Fibroblast of lung (primary cell): ENCODE measurements around the gene SAMD11. TPM values are rescaled to one million over a fixed set of nuclear protein-coding genes. Genes with fewer than 3 reads are reported as not detected.
"Not testable (repeated sequence)": the region's sequence is repeated elsewhere in the genome, so short reads cannot be mapped to it uniquely, and the experiment has no call there.

Experiments used
- DNase-seq, 2 donors: peaks; one replicate each; pipeline versions ENCODE4 v3.0.0 to v3.0.0-alpha.2; 2010; ENCODE audit warnings: low read depth in 2 of 2
- H2AFZ ChIP-seq: 2 replicates; pipeline ENCODE4 v1.5.1; 2012; ENCODE audit warnings: low read length, control low read depth, inconsistent platforms
- H3K27ac ChIP-seq: 2 replicates; pipeline ENCODE4 v1.5.1; 2011; ENCODE audit warnings: low read length, control low read depth; ENCODE audit not compliant: insufficient read depth
- H3K27me3 ChIP-seq: 2 replicates; pipeline ENCODE4 v1.5.1; 2011; ENCODE audit warnings: mild to moderate bottlenecking, low read length; ENCODE audit not compliant: control insufficient read depth, insufficient read depth
- H3K36me3 ChIP-seq: 2 replicates; pipeline ENCODE4 v1.5.1; 2011; ENCODE audit warnings: low read length; ENCODE audit not compliant: control insufficient read depth, insufficient read depth
- H3K4me1 ChIP-seq: 2 replicates; pipeline ENCODE4 v1.5.1; 2011; ENCODE audit warnings: low read length; ENCODE audit not compliant: control insufficient read depth, insufficient read depth; ENCODE audit errors: extremely low read depth
- H3K4me2 ChIP-seq: 2 replicates; pipeline ENCODE4 v1.5.1; 2011; ENCODE audit warnings: low read length, control low read depth; ENCODE audit not compliant: insufficient read depth; ENCODE audit errors: extremely low read depth
- H3K4me3 ChIP-seq, 4 experiments: fragments of 200-600 bp in 1 of 4; sonication (generic) in 1 of 4; replicated peaks in 1 of 4; 2 replicates each; pipeline ENCODE4 v1.5.1; 2011 to 2016; ENCODE audit warnings: low read length in 4 of 4, low read depth in 3 of 4, mild to moderate bottlenecking in 3 of 4, control low read depth in 2 of 4, inconsistent platforms in 1 of 4, mixed read lengths in 1 of 4; ENCODE audit not compliant: insufficient read depth in 1 of 4; ENCODE audit errors: control extremely low read depth in 1 of 4
- H3K79me2 ChIP-seq: 2 replicates; pipeline ENCODE4 v1.5.1; 2012; ENCODE audit warnings: mild to moderate bottlenecking, low read length, inconsistent platforms; ENCODE audit not compliant: control insufficient read depth, insufficient read depth
- H3K9ac ChIP-seq: 2 replicates; pipeline ENCODE4 v1.5.1; 2011; ENCODE audit warnings: mild to moderate bottlenecking, low read length, control low read depth; ENCODE audit not compliant: insufficient read depth
- H3K9me3 ChIP-seq: 2 replicates; pipeline ENCODE4 v1.5.1; 2012; ENCODE audit warnings: low read depth, low read length; ENCODE audit not compliant: control insufficient read depth, insufficient read depth
- H4K20me1 ChIP-seq: 2 replicates; pipeline ENCODE4 v1.5.1; 2011; ENCODE audit warnings: low read length; ENCODE audit not compliant: control insufficient read depth, insufficient read depth; ENCODE audit errors: extremely low read depth
- EZH2 ChIP-seq: IDR thresholded peaks from 2 replicates; pipeline ENCODE4 v1.5.1; 2012; ENCODE audit warnings: low read length, control low read depth, mild to moderate bottlenecking; ENCODE audit errors: missing control alignments
- polyA plus RNA-seq, 2 donors: library from polyadenylated mRNA; depleted of rRNA in 1 of 2; stranded (reverse) in 1 of 2; unstranded in 1 of 2; fragments of >200 nt; gene quantifications; 2 replicates each; pipeline ENCODE4 v1.2.1, GENCODE V29; 2011 to 2012; ENCODE audit warnings: missing spikeins in 1 of 2
- total RNA-seq: library from RNA; depleted of rRNA; stranded (reverse); fragments of >200 nt; gene quantifications from 2 replicates; pipeline ENCODE4 v1.2.1, GENCODE V29; 2014
- TF ChIP-seq, protein P1 (sequence below), 2 donors: IDR thresholded peaks in 1 of 2; conservative IDR thresholded peaks in 1 of 2; 1 replicate in 1 of 2; 2 replicates in 1 of 2; pipeline ENCODE4 v1.5.1; 2011 to 2012; ENCODE audit warnings: low read length in 2 of 2, control low read depth in 1 of 2, inconsistent platforms in 1 of 2, low read depth in 1 of 2, mild to moderate bottlenecking in 1 of 2

The SAMD11 gene
- total and polyA plus RNA-seq, 2 donors (not counting 1 experiment from before 2014, with no cell fraction given), result 0.40 to 3.8 TPM

DNA sequence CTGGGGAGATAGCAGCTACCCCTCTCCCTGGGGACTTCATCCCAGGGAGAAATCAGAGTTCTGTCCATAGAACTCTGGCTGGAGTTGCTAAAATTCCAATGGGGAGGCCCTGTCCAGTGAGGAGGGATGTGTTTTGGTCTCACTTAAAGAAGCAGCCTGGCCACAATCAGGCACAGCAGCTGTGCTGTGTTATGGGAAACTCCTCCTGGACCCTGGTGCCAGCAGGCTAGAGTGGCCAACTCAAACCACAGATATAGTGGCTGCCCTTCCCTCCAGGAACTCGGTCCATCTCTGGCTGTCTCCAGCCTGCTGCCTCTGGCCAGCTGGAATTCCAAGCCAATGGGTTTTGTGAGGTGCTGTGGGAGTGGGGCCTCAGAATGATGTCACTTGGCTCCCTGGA, 37.4 kb upstream of the SAMD11 start:
- Histone ChIP-seq H3K9me3 (no peaks in the 10 kb centered on the region), H3K36me3 (no peaks in the 10 kb centered on the region), H3K27me3 (peaks cover 13% of the 10 kb centered on the region), H4K20me1 (no peaks in the 10 kb centered on the region), H3K79me2 (no peaks in the 10 kb centered on the region), H3K4me2 (no peak overlapping the region), H3K4me1 (no peaks in the 10 kb centered on the region), H3K9ac (no peak overlapping the region), H3K27ac (no peak overlapping the region), H2AFZ (no peak overlapping the region), H3K4me3 (no peak overlapping the region)
- TF ChIP-seq, protein P1, sequence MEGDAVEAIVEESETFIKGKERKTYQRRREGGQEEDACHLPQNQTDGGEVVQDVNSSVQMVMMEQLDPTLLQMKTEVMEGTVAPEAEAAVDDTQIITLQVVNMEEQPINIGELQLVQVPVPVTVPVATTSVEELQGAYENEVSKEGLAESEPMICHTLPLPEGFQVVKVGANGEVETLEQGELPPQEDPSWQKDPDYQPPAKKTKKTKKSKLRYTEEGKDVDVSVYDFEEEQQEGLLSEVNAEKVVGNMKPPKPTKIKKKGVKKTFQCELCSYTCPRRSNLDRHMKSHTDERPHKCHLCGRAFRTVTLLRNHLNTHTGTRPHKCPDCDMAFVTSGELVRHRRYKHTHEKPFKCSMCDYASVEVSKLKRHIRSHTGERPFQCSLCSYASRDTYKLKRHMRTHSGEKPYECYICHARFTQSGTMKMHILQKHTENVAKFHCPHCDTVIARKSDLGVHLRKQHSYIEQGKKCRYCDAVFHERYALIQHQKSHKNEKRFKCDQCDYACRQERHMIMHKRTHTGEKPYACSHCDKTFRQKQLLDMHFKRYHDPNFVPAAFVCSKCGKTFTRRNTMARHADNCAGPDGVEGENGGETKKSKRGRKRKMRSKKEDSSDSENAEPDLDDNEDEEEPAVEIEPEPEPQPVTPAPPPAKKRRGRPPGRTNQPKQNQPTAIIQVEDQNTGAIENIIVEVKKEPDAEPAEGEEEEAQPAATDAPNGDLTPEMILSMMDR (conservative IDR thresholded peaks at IDR 0.05 in 1 of 2, IDR thresholded peaks at IDR 0.05 in 1 of 2; ENCODE audit: low read depth in 1 of 2, low read length in 2 of 2), result no peak
- no peak for TF ChIP-seq EZH2
- DNase-seq, result no peak

DNA sequence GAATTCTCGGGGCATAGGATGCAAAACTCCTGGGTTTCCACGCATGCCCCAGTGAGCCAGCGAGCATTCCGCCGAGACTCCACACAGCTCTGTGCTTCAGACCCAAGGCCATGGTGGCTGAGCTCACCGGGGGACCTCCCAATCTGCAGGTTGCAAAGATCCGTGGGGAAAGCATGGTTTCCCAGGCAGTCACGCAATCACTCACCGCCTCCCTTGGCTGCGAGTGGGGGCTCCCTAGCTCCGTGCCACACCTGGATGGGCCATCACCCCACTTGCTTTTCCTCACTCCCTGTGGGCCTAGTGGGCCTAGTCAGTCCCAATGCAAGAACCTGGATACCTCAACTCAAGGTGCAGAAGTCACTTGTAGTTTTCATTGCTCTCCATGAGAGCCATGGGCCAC, 37.0 kb upstream of the SAMD11 start:
- no peak overlapping the region for H3K27ac ChIP-seq
- H3K4me1 ChIP-seq, result no peaks in the 10 kb centered on the region
- H3K4me2 ChIP-seq, result no peak overlapping the region
- H2AFZ ChIP-seq, result no peak overlapping the region
- no peak for DNase-seq
- TF ChIP-seq, protein P1 (conservative IDR thresholded peaks at IDR 0.05 in 1 of 2, IDR thresholded peaks at IDR 0.05 in 1 of 2; ENCODE audit: low read depth in 1 of 2, low read length in 2 of 2), result no peak
- TF ChIP-seq EZH2, result no peak
- no peak overlapping the region for H3K9ac ChIP-seq
- no peaks in the 10 kb centered on the region for H4K20me1 ChIP-seq
- H3K36me3 ChIP-seq, result no peaks in the 10 kb centered on the region
- H3K27me3 ChIP-seq, result peaks cover 13% of the 10 kb centered on the region
- no peak overlapping the region for H3K4me3 ChIP-seq
- H3K79me2 ChIP-seq, result no peaks in the 10 kb centered on the region
- H3K9me3 ChIP-seq, result no peaks in the 10 kb centered on the region

DNA sequence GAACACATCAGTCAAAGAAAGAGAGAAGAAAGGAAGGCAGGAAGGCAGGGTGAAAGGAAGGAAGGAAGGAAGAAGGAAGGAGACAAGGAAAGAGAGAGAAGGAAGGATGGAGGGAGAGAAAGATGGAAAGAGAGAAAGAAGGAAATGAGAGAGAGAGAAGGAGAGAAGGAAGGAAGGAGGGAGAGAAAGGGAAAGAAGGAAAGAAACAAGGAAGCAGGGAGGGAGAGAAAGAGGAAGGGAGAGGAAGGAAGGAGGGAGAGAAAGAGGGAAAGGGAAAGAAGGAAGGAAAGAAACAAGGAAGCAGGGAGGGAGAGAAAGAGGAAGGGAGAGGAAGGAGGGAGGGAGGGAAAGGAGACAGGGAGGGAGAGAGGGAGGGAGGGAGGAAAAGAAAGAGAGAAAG, 35.4 kb upstream of the SAMD11 start:
- Histone ChIP-seq H3K4me3 (no peak overlapping the region), H3K4me1 (no peaks in the 10 kb centered on the region), H3K27me3 (peaks cover 13% of the 10 kb centered on the region), H3K4me2 (no peak overlapping the region), H3K27ac (no peak overlapping the region), H3K9ac (no peak overlapping the region), H4K20me1 (no peaks in the 10 kb centered on the region), H2AFZ (no peak overlapping the region), H3K36me3 (no peaks in the 10 kb centered on the region), H3K9me3 (no peaks in the 10 kb centered on the region), H3K79me2 (no peaks in the 10 kb centered on the region)
- no peak for DNase-seq
- TF ChIP-seq, protein P1 (conservative IDR thresholded peaks at IDR 0.05 in 1 of 2, IDR thresholded peaks at IDR 0.05 in 1 of 2; ENCODE audit: low read depth in 1 of 2, low read length in 2 of 2), result no peak
- TF ChIP-seq EZH2, result no peak

DNA sequence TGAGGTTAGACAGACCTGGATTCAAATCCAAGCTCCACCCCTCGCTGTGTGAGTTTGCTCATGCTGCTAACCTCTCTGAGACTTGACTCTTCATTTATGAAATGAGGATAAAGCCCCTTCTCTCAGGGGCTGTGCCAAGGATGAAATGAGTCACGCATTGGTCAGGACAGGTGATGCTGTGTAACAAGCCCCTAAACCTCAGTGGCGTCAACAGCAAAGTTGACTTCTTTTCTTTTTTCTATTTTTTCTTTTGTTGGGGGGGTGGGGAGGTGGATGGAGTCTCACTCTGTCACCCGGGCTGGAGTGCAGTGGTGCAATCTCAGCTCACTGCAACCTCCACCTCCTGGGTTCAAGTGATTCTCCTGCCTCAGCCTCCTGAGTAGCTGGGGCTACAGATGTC, 33.9 kb upstream of the SAMD11 start:
- H3K9ac ChIP-seq, H4K20me1 ChIP-seq, H3K4me2 ChIP-seq, H2AFZ ChIP-seq, H3K36me3 ChIP-seq, H3K4me1 ChIP-seq, DNase-seq, H3K79me2 ChIP-seq, H3K4me3 ChIP-seq, H3K27ac ChIP-seq, H3K9me3 ChIP-seq: not testable (repeated sequence)
- peaks cover 13% of the 10 kb centered on the region for H3K27me3 ChIP-seq

DNA sequence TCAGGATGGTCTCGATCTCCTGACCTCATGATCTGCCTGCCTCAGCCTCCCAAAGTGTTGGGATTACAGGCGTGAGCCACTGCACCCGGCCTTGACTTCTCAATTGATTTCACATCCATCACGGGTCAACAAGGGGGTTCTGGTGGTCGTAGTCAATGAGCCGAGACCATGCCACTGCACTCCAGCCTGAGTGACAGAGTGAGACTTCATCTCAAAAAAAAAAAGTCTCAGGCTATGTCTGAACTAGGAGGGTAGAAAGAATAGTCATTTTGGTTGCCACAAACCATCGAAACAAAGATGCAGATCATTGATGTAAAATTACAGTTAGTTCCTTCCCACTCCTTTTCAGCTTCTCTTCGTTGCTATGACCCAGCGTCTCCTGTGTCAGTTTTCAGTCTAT, 33.5 kb upstream of the SAMD11 start:
- not testable (repeated sequence) for H2AFZ ChIP-seq, DNase-seq, H3K36me3 ChIP-seq, H3K4me2 ChIP-seq, H4K20me1 ChIP-seq, H3K4me1 ChIP-seq, H3K9me3 ChIP-seq, H3K27ac ChIP-seq, H3K79me2 ChIP-seq, H3K4me3 ChIP-seq, H3K9ac ChIP-seq
- peaks cover 13% of the 10 kb centered on the region for H3K27me3 ChIP-seq
